ENCODE results near the gene REV1. TPM values are rescaled to one million over a fixed set of nuclear protein-coding genes. Genes with fewer than 3 reads are reported as not detected.

Gene REV1
- total RNA-seq, 1 donor, result 55.3 TPM

DNA sequence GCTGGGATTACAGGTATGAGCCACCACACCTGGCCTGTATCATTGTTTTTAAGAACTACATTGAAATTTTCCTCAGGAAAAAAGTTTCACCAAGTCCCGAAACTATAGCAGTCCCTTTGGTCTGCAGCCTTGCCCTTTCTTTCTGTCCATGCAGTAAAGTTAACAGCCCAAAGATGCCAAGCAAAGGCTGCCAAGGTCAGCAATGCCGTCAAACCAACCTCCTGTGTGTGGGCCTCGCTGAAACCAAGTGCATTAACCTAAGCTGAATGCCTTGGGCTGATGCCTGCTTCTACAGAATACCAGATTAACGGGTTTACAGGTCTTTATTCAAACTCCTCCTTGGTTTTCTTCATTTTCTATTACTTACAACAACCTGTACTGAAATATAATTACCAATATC lies 79.5 kb downstream of the REV1 start:
- no peaks in the 10 kb centered on the region for H3K9me3 ChIP-seq (ENCODE audit: low read depth, low read length)
- no peak overlapping the region for H3K4me3 ChIP-seq (ENCODE audit: low read length)
- H3K27me3 ChIP-seq (ENCODE audit: insufficient read depth, low read length), result no peaks in the 10 kb centered on the region
- H3K4me1 ChIP-seq (ENCODE audit: insufficient read depth, low read length), result no peaks in the 10 kb centered on the region

DNA sequence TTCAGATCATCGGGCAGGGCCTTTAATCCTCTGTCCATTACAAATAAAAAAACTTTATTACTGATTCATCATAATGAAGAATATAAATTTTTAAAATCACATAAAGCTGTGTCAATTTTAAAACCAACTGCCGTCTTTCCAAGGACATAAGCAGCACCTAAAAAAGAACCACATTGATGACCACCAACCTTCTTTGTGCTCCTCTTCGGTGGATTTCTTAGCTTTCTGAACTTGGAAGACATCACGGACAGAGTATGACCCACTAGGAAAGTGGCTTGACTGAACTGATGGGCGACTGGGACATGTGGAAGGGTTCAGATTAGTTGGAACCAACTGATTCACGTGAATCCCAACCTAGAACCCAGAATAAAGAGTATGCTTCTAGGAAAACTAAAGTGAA lies 83.7 kb downstream of the REV1 start:
- H3K9me3 ChIP-seq (ENCODE audit: low read depth, low read length), result no peaks in the 10 kb centered on the region
- H3K27me3 ChIP-seq (ENCODE audit: insufficient read depth, low read length), result no peaks in the 10 kb centered on the region
- no peaks in the 10 kb centered on the region for H3K4me1 ChIP-seq (ENCODE audit: insufficient read depth, low read length)
- no peak overlapping the region for H3K4me3 ChIP-seq (ENCODE audit: low read length)

DNA sequence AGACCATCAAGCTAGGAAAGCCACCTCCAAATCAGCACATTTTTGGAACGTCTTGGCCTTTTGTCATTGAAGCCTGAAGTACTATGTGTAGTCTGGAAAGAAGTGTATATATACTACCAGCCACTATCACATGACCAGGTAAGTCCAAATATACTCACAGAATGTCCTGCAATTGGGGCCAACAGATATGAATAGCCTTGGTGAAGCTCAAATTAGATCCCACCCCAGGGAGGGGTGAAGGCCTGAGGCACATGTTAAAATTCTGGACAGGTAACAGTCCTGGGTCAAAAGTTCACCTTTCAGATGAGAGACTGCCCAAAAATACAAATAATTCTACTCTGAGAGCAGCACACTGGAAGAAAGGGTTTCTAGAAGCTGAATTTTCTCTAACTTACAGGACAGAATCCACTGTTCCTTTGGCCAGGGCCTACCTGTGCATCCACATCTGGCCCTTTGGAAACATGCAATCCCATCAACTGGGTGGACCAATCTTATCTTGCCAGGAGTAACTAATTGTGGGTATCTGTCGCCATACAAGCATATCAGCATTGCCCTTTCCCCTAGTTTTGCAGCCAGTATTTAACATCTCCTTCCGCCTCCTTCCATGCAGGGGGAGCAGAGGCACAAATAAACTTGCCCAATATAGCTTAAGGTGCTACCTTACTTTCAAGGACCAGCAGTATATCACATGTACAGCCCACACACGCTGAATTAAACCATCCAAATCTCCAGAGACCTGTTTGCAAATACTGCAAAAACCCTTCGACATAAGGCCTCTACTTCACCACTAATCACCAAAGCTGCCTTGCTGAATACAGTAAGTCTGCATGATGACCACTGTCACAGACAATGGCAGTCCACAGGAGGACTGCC lies 84.8 kb downstream of the REV1 start:
- Histone ChIP-seq H3K4me1 (ENCODE audit: insufficient read depth, low read length) (no peaks in the 10 kb centered on the region), H3K9me3 (ENCODE audit: low read depth, low read length) (no peaks in the 10 kb centered on the region), H3K4me3 (ENCODE audit: low read length) (no peak overlapping the region), H3K27me3 (ENCODE audit: insufficient read depth, low read length) (no peaks in the 10 kb centered on the region)

DNA sequence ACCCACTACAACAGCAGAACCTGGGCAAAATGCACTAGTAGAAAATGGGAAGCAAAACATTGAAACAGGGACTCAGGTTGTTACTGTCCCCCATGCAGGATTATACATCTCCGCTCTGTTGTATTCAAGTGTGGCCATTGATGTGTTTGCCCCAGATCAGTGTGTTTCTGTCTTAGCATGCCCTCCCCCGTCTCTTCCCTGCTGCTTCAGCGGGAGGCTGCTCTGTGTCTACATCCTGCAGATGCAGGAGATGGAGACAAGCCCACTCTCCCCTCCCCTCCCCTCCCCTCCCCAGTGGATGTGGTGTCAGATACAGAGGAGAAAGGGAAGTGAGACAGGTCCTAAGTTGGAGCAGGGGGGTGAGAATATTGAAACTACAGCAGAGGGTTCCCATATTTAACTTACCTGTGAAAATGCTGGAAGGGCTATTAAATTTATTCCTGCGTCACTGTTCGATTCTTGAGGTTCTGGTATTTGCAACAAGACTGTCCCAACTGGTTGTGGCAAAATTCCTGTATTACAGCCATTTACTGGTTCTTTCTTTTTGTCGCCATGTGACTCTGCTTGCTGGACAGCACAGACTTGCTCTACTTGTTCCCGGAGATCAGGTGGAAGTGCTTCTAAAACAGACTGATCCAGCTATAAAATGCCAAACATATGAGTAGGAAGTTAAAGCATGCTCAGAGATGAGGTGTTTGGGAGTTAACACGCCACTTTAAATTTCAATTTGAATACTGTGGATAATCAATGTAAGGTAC lies 85.6 kb downstream of the REV1 start:
- no peak overlapping the region for H3K4me3 ChIP-seq (ENCODE audit: low read length)
- H3K4me1 ChIP-seq (ENCODE audit: insufficient read depth, low read length), result no peaks in the 10 kb centered on the region
- no peaks in the 10 kb centered on the region for H3K27me3 ChIP-seq (ENCODE audit: insufficient read depth, low read length)
- no peaks in the 10 kb centered on the region for H3K9me3 ChIP-seq (ENCODE audit: low read depth, low read length)

DNA sequence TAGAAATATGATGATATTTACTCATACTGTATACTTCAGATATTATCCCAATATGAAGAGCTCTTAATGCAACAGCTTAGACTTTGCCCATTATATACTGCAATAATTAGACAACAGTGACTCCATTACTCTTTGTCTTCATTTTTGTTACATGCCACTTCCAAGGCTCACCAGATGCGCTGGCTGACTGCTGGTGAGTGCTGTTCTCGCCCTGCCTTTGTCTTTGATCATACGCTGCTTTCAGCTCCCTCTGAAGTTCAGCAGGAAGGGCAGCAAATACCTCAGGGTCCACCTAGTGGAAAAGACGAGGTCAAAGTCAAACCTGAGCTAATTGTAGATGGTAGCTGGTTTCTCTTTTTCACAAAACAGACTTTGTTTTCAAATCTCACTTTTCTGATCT lies 86.3 kb downstream of the REV1 start:
- Histone ChIP-seq H3K27me3 (ENCODE audit: insufficient read depth, low read length) (no peaks in the 10 kb centered on the region), H3K4me1 (ENCODE audit: insufficient read depth, low read length) (no peaks in the 10 kb centered on the region), H3K4me3 (ENCODE audit: low read length) (no peak overlapping the region), H3K9me3 (ENCODE audit: low read depth, low read length) (no peaks in the 10 kb centered on the region)

DNA sequence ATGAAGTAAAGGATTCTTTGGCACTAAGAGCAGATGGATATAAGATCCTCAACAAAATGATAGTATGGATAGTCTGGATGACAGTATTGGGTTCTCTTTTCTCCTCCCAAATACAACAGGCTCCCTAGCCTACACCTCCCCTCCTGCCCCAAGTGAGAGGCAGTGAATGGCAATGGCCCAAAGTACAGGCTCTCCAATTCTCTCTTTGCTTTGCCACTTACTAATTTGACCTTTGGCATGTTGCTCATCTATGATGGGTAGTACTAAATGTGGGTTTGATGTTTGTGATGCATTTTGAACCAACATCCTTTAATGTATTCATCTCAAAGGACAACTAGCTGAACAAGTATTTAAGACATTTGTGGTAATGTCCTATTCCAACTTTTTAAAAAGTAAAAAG lies 86.7 kb downstream of the REV1 start:
- Histone ChIP-seq H3K9me3 (ENCODE audit: low read depth, low read length) (no peaks in the 10 kb centered on the region), H3K27me3 (ENCODE audit: insufficient read depth, low read length) (no peaks in the 10 kb centered on the region), H3K4me3 (ENCODE audit: low read length) (no peak overlapping the region), H3K4me1 (ENCODE audit: insufficient read depth, low read length) (no peaks in the 10 kb centered on the region)

DNA sequence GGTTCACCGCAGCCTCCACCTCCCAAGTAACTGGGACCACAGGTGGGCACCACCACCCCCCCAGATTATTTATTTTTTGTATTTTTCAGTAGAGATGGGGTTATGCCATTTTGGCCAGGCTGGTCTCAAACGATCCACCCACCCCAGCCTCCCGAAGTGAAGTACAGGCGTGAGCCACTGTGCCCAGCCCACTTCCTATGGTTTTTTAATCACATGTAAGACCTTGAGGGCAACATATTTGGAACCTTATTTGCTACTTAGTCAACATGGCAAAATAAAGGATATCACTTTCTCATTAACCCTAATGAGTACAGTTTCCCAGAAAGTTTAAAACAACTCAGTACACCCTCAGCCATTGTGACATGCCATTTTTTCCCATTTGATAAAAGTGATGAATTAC lies 88.0 kb downstream of the REV1 start:
- Histone ChIP-seq H3K27me3 (ENCODE audit: insufficient read depth, low read length) (no peaks in the 10 kb centered on the region), H3K9me3 (ENCODE audit: low read depth, low read length) (no peaks in the 10 kb centered on the region), H3K4me1 (ENCODE audit: insufficient read depth, low read length) (no peaks in the 10 kb centered on the region), H3K4me3 (ENCODE audit: low read length) (no peak overlapping the region)

DNA sequence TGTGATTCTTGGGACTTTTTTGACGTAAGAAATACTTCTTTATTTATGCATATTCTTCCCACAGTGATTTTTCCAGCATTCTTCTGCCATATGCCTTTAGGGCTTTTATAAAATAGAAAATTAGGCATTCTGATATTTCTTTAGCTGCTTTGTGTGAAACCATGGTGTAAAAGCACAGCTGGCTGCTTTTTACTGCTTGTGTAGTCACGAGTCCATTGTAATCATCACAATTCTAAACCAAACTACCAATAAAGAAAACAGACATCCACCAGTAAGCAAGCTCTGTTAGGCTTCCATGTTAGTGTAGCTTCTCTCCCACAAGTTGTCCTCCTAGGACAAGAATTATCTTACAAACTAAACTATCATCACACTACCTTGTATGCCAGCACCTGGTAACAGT lies 90.0 kb downstream of the REV1 start:
- H3K4me3 ChIP-seq (ENCODE audit: low read length), result no peak overlapping the region
- H3K4me1 ChIP-seq (ENCODE audit: insufficient read depth, low read length), result no peaks in the 10 kb centered on the region
- no peaks in the 10 kb centered on the region for H3K27me3 ChIP-seq (ENCODE audit: insufficient read depth, low read length)
- H3K9me3 ChIP-seq (ENCODE audit: low read depth, low read length), result no peaks in the 10 kb centered on the region

DNA sequence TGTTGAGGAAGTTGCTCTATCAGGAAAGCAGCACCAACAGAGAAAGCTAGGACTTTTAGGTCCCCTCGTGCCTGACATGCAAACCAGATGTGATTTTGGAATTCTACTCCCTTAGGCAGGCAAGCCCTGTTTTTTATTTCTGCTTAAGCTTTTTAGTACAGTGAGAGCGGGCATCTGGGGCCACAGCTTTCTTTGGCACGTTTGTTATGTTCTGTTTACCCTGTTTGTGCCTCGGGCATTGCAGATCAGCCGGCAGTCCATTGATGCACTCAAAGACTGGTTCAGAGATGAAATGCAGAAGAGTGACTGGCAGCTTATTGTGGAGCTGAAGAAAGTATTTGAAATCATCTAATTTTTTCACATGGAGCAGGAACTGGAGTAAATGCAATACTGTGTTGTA lies 90.8 kb downstream of the REV1 start:
- H3K9me3 ChIP-seq (ENCODE audit: low read depth, low read length), result no peaks in the 10 kb centered on the region
- no peaks in the 10 kb centered on the region for H3K27me3 ChIP-seq (ENCODE audit: insufficient read depth, low read length)
- H3K4me1 ChIP-seq (ENCODE audit: insufficient read depth, low read length), result no peaks in the 10 kb centered on the region
- no peak overlapping the region for H3K4me3 ChIP-seq (ENCODE audit: low read length)

DNA sequence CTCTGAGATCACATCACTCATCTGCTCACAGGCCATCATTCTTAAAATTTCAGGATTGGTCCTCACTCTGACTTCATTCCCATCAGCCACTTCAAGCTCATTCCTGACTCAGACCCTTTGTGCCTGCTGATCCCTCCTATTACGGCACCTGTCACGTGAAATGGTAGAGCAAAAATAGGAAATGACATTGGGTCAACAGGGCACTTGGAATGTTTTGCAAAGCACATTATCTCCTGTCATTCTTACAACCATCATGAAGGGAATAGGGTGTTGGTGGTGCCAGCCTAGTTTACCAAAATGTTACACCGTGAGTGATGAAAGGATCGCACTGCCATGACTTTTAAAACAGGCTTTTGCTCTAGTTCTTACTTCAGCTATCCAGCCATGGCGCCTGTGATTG lies 91.5 kb downstream of the REV1 start:
- no peaks in the 10 kb centered on the region for H3K27me3 ChIP-seq (ENCODE audit: insufficient read depth, low read length)
- no peak overlapping the region for H3K4me3 ChIP-seq (ENCODE audit: low read length)
- H3K9me3 ChIP-seq (ENCODE audit: low read depth, low read length), result no peaks in the 10 kb centered on the region
- H3K4me1 ChIP-seq (ENCODE audit: insufficient read depth, low read length), result no peaks in the 10 kb centered on the region

DNA sequence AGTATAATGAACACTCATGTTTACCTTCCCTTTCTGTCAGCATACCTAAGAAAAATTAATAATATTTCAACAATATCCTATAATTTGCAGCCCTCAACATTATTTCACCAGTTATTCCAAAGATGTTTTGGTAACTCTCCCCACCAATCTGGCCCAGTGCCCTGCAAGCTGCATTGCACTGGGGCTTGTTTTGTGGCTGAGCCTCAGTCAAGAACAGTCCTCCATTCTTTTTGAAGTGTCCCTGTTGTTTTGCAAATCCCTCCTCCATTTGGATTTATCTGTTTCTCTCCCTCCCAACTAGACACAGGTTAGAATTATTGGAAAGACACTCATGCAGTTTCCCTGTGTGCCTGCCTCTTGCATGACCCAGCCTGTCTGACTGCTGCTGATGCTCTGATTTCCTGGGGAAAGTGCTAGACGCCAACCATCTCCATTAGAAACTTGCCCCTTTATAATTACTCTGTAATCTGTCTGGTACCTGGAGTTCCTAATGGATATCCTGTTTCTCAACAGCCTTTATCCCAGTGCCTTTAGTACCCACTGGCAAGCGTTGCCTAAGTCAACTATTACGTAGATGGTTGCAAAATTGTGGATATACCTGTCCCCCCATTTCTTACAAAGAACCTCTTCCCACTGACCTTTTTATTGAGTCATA lies 92.4 kb downstream of the REV1 start:
- H3K27me3 ChIP-seq (ENCODE audit: insufficient read depth, low read length), result no peaks in the 10 kb centered on the region

DNA sequence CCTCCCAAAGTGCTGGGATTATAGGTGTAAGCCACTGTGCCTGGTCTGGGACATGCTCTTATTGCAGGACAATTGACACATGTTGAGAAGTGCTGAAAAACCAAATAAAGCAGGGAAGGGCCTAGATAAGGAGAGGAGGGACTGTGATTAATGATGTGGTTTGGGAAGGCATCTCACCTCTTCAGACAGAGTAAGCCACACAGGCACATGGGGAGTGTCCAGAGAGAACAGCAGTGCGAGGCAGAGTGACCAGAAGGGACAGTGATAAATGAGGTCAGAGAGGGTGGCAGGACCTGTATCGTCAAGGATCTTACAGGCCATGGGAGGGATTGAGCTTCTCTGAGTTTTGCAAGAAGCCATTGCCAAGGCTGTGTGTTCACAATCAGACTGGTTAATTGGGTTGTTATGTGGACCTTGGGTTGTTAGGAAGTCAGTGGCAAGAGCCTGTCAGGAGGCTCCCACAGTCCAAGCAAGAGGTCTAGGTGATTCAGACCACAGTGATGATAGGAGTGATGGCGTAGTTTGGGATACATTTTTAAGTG lies 94.2 kb downstream of the REV1 start:
- no peak overlapping the region for H3K4me3 ChIP-seq (ENCODE audit: low read length)
- H3K9me3 ChIP-seq (ENCODE audit: low read depth, low read length), result no peaks in the 10 kb centered on the region
- no peaks in the 10 kb centered on the region for H3K4me1 ChIP-seq (ENCODE audit: insufficient read depth, low read length)
- no peaks in the 10 kb centered on the region for H3K27me3 ChIP-seq (ENCODE audit: insufficient read depth, low read length)

More for the DNA sequence above, 92.4 kb downstream of the REV1 start:
- H3K4me1 ChIP-seq (ENCODE audit: insufficient read depth, low read length), result no peaks in the 10 kb centered on the region
- H3K4me3 ChIP-seq (ENCODE audit: low read length), result no peak overlapping the region
- no peaks in the 10 kb centered on the region for H3K9me3 ChIP-seq (ENCODE audit: low read depth, low read length)

DNA sequence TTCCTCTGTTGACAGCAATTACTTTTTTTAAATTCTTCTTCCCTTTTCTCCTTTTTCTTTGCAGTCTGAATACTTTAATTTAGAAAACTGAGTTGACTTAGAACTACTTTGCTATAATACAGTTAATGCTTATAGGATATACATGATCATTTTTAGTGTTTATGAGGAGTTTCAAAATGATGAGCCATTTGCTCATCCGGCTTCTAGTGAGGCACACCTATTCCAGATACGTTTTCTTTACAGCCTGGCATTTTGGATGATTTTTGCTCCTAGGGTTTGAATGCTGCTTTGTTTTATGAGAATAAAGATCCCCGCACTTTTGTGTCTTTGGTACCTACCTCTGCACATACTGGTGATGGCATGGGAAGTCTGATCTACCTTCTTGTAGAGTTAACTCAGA lies 99.9 kb downstream of the REV1 start:
- H3K4me1 ChIP-seq (ENCODE audit: insufficient read depth, low read length), result no peaks in the 10 kb centered on the region
- no peak overlapping the region for H3K4me3 ChIP-seq (ENCODE audit: low read length)
- no peaks in the 10 kb centered on the region for H3K9me3 ChIP-seq (ENCODE audit: low read depth, low read length)
- no peaks in the 10 kb centered on the region for H3K27me3 ChIP-seq (ENCODE audit: insufficient read depth, low read length)

DNA sequence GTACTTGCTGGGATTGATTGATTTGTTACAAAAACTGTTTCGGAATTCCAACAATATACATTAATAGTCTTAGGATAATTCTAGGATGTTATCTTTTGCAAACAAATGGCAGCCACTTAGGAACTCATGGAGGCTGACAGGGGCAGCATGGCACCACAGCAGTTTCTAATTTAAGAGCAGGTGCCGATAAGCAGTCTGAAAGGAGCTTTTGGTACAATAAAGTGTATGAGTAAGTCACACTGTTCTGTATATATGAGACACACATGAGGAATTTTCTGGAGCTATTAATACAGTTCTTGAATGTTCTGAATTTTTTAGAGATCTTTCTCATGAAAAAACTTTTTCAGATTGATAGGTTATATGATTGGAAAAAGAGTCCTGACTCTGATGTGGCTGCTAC lies 100.4 kb downstream of the REV1 start:
- Histone ChIP-seq H3K4me3 (ENCODE audit: low read length) (no peak overlapping the region), H3K27me3 (ENCODE audit: insufficient read depth, low read length) (no peaks in the 10 kb centered on the region), H3K4me1 (ENCODE audit: insufficient read depth, low read length) (no peaks in the 10 kb centered on the region), H3K9me3 (ENCODE audit: low read depth, low read length) (no peaks in the 10 kb centered on the region)

DNA sequence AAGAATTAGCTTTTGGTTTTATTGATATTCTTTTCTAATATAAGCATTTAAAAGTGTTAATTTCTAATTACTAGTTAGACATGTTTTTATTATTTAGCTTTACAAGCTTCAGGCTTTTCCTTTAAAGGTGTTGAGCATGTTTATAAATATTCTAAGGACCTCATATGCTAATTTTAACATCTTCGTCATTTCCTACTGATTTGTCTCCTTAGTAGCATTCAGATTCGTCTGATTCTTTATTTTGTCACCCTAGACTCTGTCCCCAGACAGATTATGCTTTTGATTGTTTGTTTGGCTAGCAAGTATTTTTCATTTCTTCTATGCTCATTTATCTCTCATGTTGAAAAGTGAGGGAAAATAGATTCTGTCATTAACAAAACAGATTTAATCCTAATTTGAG lies 100.9 kb downstream of the REV1 start:
- Histone ChIP-seq H3K4me1 (ENCODE audit: insufficient read depth, low read length) (no peaks in the 10 kb centered on the region), H3K4me3 (ENCODE audit: low read length) (no peak overlapping the region), H3K9me3 (ENCODE audit: low read depth, low read length) (no peaks in the 10 kb centered on the region), H3K27me3 (ENCODE audit: insufficient read depth, low read length) (no peaks in the 10 kb centered on the region)
